HG03442 (cell line): ENCODE results near the gene CFL1.

Source experiments
- ATAC-seq: cut with Tn5 transposase; IDR thresholded peaks from one replicate; pipeline ENCODE4 v1.9.1; 2021; ENCODE audit warnings: mild to moderate bottlenecking, moderate library complexity; ENCODE audit not compliant: unreplicated experiment

The CFL1 gene

DNA sequence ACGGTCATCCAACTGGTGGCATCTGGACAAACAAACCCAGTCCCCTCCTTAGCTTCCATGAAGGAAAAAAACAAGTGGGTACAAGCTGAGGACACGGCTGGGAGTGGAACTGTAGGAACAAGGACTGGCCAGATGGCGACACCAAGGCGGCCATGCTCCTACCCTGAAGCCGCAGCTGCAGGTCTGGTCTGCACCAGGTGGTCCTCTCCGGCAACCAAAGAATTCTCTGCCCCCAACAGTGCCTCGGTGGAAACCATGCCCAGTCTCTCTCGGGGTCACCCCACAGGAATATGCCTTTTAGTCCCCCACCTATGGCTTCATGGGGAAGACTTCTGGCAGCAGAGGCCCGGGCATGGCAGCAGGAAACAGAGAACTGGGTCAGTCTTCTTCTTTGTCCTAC is 48.5 kb downstream of the CFL1 start:
- no peak for ATAC-seq

DNA sequence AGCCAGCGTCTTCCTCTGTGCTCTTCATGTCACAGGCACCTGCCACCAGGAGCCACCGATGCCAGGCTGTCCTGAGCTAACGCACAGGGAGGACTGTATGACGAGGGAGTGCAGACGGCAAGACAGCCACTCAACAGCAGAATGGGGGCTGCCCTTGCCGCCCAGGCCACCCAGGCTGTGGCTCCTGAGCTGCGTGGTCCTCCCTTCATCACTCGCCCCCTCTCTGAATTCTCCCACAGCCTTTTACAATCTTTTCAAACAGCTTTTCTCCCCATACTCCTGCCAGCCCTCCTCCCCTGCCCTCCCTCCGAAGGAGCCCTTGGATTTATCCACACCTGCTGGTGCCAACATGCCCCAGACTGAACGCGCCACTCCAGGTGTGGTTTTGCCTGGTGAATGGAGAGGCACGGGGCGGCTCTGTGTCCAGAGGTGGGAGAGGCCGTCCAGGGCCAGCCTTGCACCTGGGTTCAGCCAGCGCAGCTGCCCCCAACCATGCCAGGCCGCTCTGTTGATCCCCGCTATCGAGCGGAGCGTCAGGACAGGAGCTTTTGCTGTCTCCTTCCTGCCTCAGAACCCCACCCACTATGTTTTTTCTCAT is 49.1 kb downstream of the CFL1 start:
- ATAC-seq = no peak

GRCh38 chr11:65806979-65807378 is 51.0 kb downstream of the CFL1 start:
- ATAC-seq = no peak
